IMR-90 (cell line): ENCODE results near the gene APCDD1. TPM values are rescaled to one million over a fixed set of nuclear protein-coding genes. Genes with fewer than 3 reads are reported as not detected.

ENCODE experiments used
- ATAC-seq: fragments of 200-7000 bp; cut with Tn5 transposase; 2 replicates; pipeline ENCODE4 v1.9.1; 2020; ENCODE audit warnings: low read depth, mild to moderate bottlenecking, moderate library complexity
- BruUV-seq: library from RNA; stranded (reverse); fragments of 400-500 nt; replicated peaks from 2 replicates; lab custom pipeline; 2021; lab: Mats Ljungman, UMichigan
- CTCF ChIA-PET: fragments of 300-600 bp; formaldehyde crosslinking; extraction: SDS; loops from one replicate; lab custom pipeline; 2021; ENCODE audit warnings: antibody characterized with exemption; lab: Yijun Ruan, JAX
- POLR2A ChIA-PET: fragments of 300-600 bp; sonication (Branson Sonifier 250); formaldehyde crosslinking; loops from one replicate; lab custom pipeline; 2022; ENCODE audit warnings: antibody characterized with exemption; ENCODE audit not compliant: unreplicated experiment; lab: Charles Lee
- DNase-seq: peaks from one replicate; pipeline ENCODE4 v3.0.0; 2013
- H2AFZ ChIP-seq: replicated peaks from 2 replicates; pipeline ENCODE3; 2013; ENCODE audit warnings: low read length, mild to moderate bottlenecking; ENCODE audit not compliant: poor library complexity
- H2AK5ac ChIP-seq: 2 replicates; pipeline ENCODE4 v1.6.1; 2013; ENCODE audit warnings: low read depth, low read length, inconsistent platforms
- H2AK9ac ChIP-seq: replicated peaks from 2 replicates; pipeline ENCODE3; 2013; ENCODE audit warnings: mild to moderate bottlenecking, low read depth, low read length, moderate library complexity; ENCODE audit not compliant: poor library complexity
- H2BK120ac ChIP-seq: 2 replicates; pipeline ENCODE4 v1.6.1; 2013; ENCODE audit warnings: low read depth, low read length, inconsistent platforms
- H2BK15ac ChIP-seq: 3 replicates; pipeline ENCODE4 v1.6.1; 2013; ENCODE audit warnings: low read depth, low read length, inconsistent platforms
- H2BK20ac ChIP-seq: 2 replicates; pipeline ENCODE4 v1.6.1; 2013; ENCODE audit warnings: low read depth, mild to moderate bottlenecking, inconsistent platforms, low read length, moderate library complexity
- H2BK5ac ChIP-seq: 2 replicates; pipeline ENCODE4 v1.6.1; 2013; ENCODE audit warnings: mild to moderate bottlenecking, low read depth, low read length, inconsistent platforms; ENCODE audit not compliant: poor library complexity, severe bottlenecking
- H3K14ac ChIP-seq: replicated peaks from 2 replicates; pipeline ENCODE4 v1.6.1; 2013; ENCODE audit warnings: low read depth, low read length, inconsistent platforms
- H3K18ac ChIP-seq: 2 replicates; pipeline ENCODE4 v1.6.1; 2013; ENCODE audit warnings: low read depth, low read length, control low read depth
- H3K23ac ChIP-seq: 2 replicates; pipeline ENCODE4 v1.6.1; 2013; ENCODE audit warnings: low read depth, low read length, inconsistent platforms
- H3K27ac ChIP-seq: 2 replicates; pipeline ENCODE4 v1.5.1; 2013; ENCODE audit warnings: mild to moderate bottlenecking, control low read depth, low read length; ENCODE audit not compliant: insufficient read depth
- H3K27me3 ChIP-seq: 2 replicates; pipeline ENCODE4 v1.6.1; 2013; ENCODE audit warnings: low read length; ENCODE audit not compliant: control insufficient read depth, insufficient read depth
- H3K36me3 ChIP-seq: 2 replicates; pipeline ENCODE4 v1.6.1; 2013; ENCODE audit warnings: low read length, mixed read lengths; ENCODE audit not compliant: control insufficient read depth, insufficient read depth
- H3K4ac ChIP-seq: 2 replicates; pipeline ENCODE4 v1.6.1; 2013; ENCODE audit warnings: low read depth, low read length, inconsistent platforms
- H3K4me1 ChIP-seq: 2 replicates; pipeline ENCODE4 v1.6.1; 2013; ENCODE audit warnings: low read length, mixed read lengths; ENCODE audit not compliant: control insufficient read depth, insufficient read depth
- H3K4me2 ChIP-seq: 2 replicates; pipeline ENCODE4 v1.6.1; 2013; ENCODE audit warnings: low read depth, mild to moderate bottlenecking, control low read depth, low read length, moderate library complexity
- H3K4me3 ChIP-seq: 2 replicates; pipeline ENCODE4 v1.5.1; 2013; ENCODE audit warnings: low read depth, mild to moderate bottlenecking, control low read depth, low read length, moderate library complexity; ENCODE audit not compliant: insufficient read depth
- H3K56ac ChIP-seq: 2 replicates; pipeline ENCODE4 v1.6.1; 2013; ENCODE audit warnings: low read length, inconsistent platforms; ENCODE audit not compliant: insufficient read depth; ENCODE audit errors: extremely low read depth
- H3K79me1 ChIP-seq, 2 experiments: 2 replicates each; pipeline ENCODE4 v1.6.1; 2013; ENCODE audit warnings: low read length in 2 of 2, inconsistent platforms in 1 of 2, low read depth in 1 of 2
- H3K9ac ChIP-seq: 2 replicates; pipeline ENCODE4 v1.6.1; 2013; ENCODE audit warnings: low read depth, low read length, control low read depth
- H3K9me1 ChIP-seq: 2 replicates; pipeline ENCODE4 v1.6.1; 2013; ENCODE audit warnings: low read length, inconsistent platforms; ENCODE audit not compliant: insufficient read depth
- H3K9me3 ChIP-seq: 2 replicates; pipeline ENCODE4 v1.6.1; 2013; ENCODE audit warnings: low read length; ENCODE audit not compliant: control insufficient read depth, insufficient read depth
- H4K20me1 ChIP-seq: 2 replicates; pipeline ENCODE4 v1.6.1; 2013; ENCODE audit warnings: low read length, inconsistent platforms; ENCODE audit not compliant: insufficient read depth
- H4K5ac ChIP-seq: 2 replicates; pipeline ENCODE4 v1.6.1; 2013; ENCODE audit warnings: mild to moderate bottlenecking, low read depth, low read length, control low read depth
- H4K8ac ChIP-seq, 2 experiments: 2 replicates each; pipeline ENCODE4 v1.6.1; 2013; ENCODE audit warnings: low read depth in 2 of 2, low read length in 2 of 2, control low read depth in 1 of 2, inconsistent platforms in 1 of 2
- H4K91ac ChIP-seq: 2 replicates; pipeline ENCODE4 v1.6.1; 2013; ENCODE audit warnings: low read depth, low read length, inconsistent platforms; ENCODE audit not compliant: insufficient read depth
- BHLHE40 ChIP-seq: fragments of 150-350 bp; IDR thresholded peaks from 2 replicates; pipeline ENCODE4 v1.6.1; 2016; ENCODE audit warnings: mild to moderate bottlenecking, low read depth, low read length
- CEBPB ChIP-seq: IDR thresholded peaks from 2 replicates; pipeline ENCODE4 v1.6.1; 2012; ENCODE audit warnings: low read depth, low read length, improper control_type of control experiment
- CHD1 ChIP-seq: IDR thresholded peaks from 2 replicates; pipeline ENCODE4 v1.6.1; 2012; ENCODE audit warnings: low read depth, low read length, improper control_type of control experiment
- CTCF ChIP-seq: conservative IDR thresholded peaks from 2 replicates; pipeline ENCODE4 v1.5.1; 2012; ENCODE audit warnings: mild to moderate bottlenecking, low read depth, low read length, improper control_type of control experiment
- ELK1 ChIP-seq: fragments of 150-350 bp; IDR thresholded peaks from 2 replicates; pipeline ENCODE4 v1.6.1; 2016; ENCODE audit warnings: low read depth, mild to moderate bottlenecking, low read length, moderate library complexity, borderline replicate concordance
- FOS ChIP-seq: fragments of 150-350 bp; IDR thresholded peaks from 2 replicates; pipeline ENCODE4 v1.6.1; 2016; ENCODE audit warnings: low read depth, low read length
- MAFK ChIP-seq: IDR thresholded peaks from 2 replicates; pipeline ENCODE4 v1.6.1; 2012; ENCODE audit warnings: low read depth, low read length, improper control_type of control experiment
- MAZ ChIP-seq: IDR thresholded peaks from 2 replicates; pipeline ENCODE4 v1.6.1; 2012; ENCODE audit warnings: low read depth, mild to moderate bottlenecking, low read length, improper control_type of control experiment, moderate library complexity, borderline replicate concordance
- MXI1 ChIP-seq: IDR thresholded peaks from 2 replicates; pipeline ENCODE4 v1.6.1; 2012; ENCODE audit warnings: low read depth, mild to moderate bottlenecking, low read length, moderate library complexity, borderline replicate concordance
- NFE2L2 ChIP-seq: fragments of 150-350 bp; IDR thresholded peaks from 2 replicates; pipeline ENCODE4 v1.6.1; 2016; ENCODE audit warnings: low read depth, mild to moderate bottlenecking, low read length
- POLR2A ChIP-seq: IDR thresholded peaks from 2 replicates; pipeline ENCODE4 v1.6.1; 2012; ENCODE audit warnings: mild to moderate bottlenecking, low read depth, low read length
- RAD21 ChIP-seq: IDR thresholded peaks from 2 replicates; pipeline ENCODE4 v1.6.1; 2012; ENCODE audit warnings: low read length, improper control_type of control experiment
- RCOR1 ChIP-seq: IDR thresholded peaks from 2 replicates; pipeline ENCODE4 v1.6.1; 2012; ENCODE audit warnings: mild to moderate bottlenecking, low read length, improper control_type of control experiment; ENCODE audit not compliant: insufficient replicate concordance
- RFX5 ChIP-seq: IDR thresholded peaks from 2 replicates; pipeline ENCODE4 v1.8.0; 2012; ENCODE audit warnings: low read depth, mild to moderate bottlenecking, low read length, moderate library complexity
- SMC3 ChIP-seq: fragments of 150-350 bp; IDR thresholded peaks from 2 replicates; pipeline ENCODE4 v1.6.1; 2016; ENCODE audit warnings: low read depth, mild to moderate bottlenecking, antibody characterized with exemption, low read length, moderate library complexity
- USF2 ChIP-seq: fragments of 150-350 bp; IDR thresholded peaks from 2 replicates; pipeline ENCODE4 v1.6.1; 2017; ENCODE audit warnings: mild to moderate bottlenecking, antibody characterized with exemption, low read length, low read depth
- WGBS, 2 experiments: methylation state at CpG; one replicate each; pipeline versions ENCODE4 v1.1.5 to v1.1.7; 2013; ENCODE audit warnings: missing lambda C conversion rate in 2 of 2; ENCODE audit not compliant: insufficient read length in 1 of 2; ENCODE audit errors: extremely low coverage in 2 of 2; 5-methylcytosine and 5-hydroxymethylcytosine counted together
- dilution Hi-C: fragments of 300-500 bp; cut with HindIII; formaldehyde crosslinking; loops from one replicate; pipeline ENCODE4 v1.14.3; 2018; ENCODE audit warnings: low sequenced_read_pairs; ENCODE audit not compliant: unreplicated experiment
- in situ Hi-C: fragments of 300-500 bp; cut with MboI; formaldehyde crosslinking; loops from 3 replicates; pipeline ENCODE4 v1.14.3; 2019; ENCODE audit warnings: low sequenced_read_pairs, inconsistent platforms, mixed read lengths
- intact Hi-C: fragments of 100-400 bp; cut with micrococcal nuclease; formaldehyde crosslinking; loops from 2 replicates; pipeline ENCODE4 v1.10.0; 2022
- polyA plus RNA-seq, 3 experiments: library from polyadenylated mRNA; depleted of rRNA; stranded (reverse); fragments of >200 nt; gene quantifications; 2 replicates each; pipeline ENCODE4 v1.2.3, GENCODE V29; 2012; ENCODE audit warnings: low replicate concordance in 1 of 3
- total RNA-seq: library from RNA; depleted of rRNA; stranded (reverse); fragments of >200 nt; gene quantifications from 2 replicates; pipeline ENCODE4 v1.2.3, GENCODE V29; 2012

Gene APCDD1
- total and polyA plus RNA-seq, 2 of the 4 experiments (the other 2 are of a cell fraction): 1.1 to 2.2 TPM

- BruUV-seq: no TSS peak
- H4K5ac ChIP-seq: no peak overlapping the region
- intact Hi-C loops: loop anchor here (10.0 kb wide), 2 partner anchors 141 to 281 kb away; no protein-coding TSS in a partner anchor
- H2BK20ac ChIP-seq: no peak overlapping the region
- H3K4me1 ChIP-seq: peaks cover 5% of the 10 kb centered on the region; the same call in 1 of the 2 replicates
- no peak overlapping the region for H2AK9ac ChIP-seq
- H3K27ac ChIP-seq: no peak overlapping the region
- no peak overlapping the region for H3K4ac ChIP-seq
- peaks cover 17% of the 10 kb centered on the region for H3K27me3 ChIP-seq
- peaks cover 3% of the 10 kb centered on the region for H3K9me3 ChIP-seq
- no peak overlapping the region for H3K9ac ChIP-seq
- no peaks in the 10 kb centered on the region for H3K36me3 ChIP-seq
- no peaks in the 10 kb centered on the region for H3K79me1 ChIP-seq
- H2BK5ac ChIP-seq: no peak overlapping the region
- no peak overlapping the region for H2AFZ ChIP-seq
- H3K4me3 ChIP-seq: no peak overlapping the region
- no peak overlapping the region for H3K14ac ChIP-seq
- H2BK120ac ChIP-seq: no peak overlapping the region; the same call in 1 of the 2 replicates
- ChIA-PET CTCF (interaction anchor here (0.9 kb wide), 1 partner anchor 373 kb away, joined by 3 read pairs; no protein-coding TSS in a partner anchor), POLR2A (no interaction called here)
- peaks cover 4% of the 10 kb centered on the region; the same call in 1 of the 2 replicates for H3K9me1 ChIP-seq
- H2AK5ac ChIP-seq: no peak overlapping the region
- no peak overlapping the region for H2BK15ac ChIP-seq
- ATAC-seq (no peak), DNase-seq (no peak)
- no CpG with 5 or more reads among the region's 2 CpGs for WGBS, 2 experiments
- H4K8ac ChIP-seq: no peak overlapping the region
- in situ Hi-C loops: no loop called here
- H3K23ac ChIP-seq: no peak overlapping the region
- no peaks in the 10 kb centered on the region for H4K20me1 ChIP-seq
- no peak overlapping the region for H3K56ac ChIP-seq
- no peak for TF ChIP-seq CHD1
- TF ChIP-seq BHLHE40: no peak
- no peak for TF ChIP-seq NFE2L2
- no peak for TF ChIP-seq CTCF
- no peak for TF ChIP-seq MAFK
- no peak for TF ChIP-seq MAZ
- no peak for TF ChIP-seq POLR2A
- no peak for TF ChIP-seq RCOR1
- TF ChIP-seq ELK1: no peak
- no peak for TF ChIP-seq MXI1
- no peak for TF ChIP-seq SMC3
- no peak for TF ChIP-seq RAD21
- TF ChIP-seq FOS: no peak
- TF ChIP-seq CEBPB: no peak
- no peak for TF ChIP-seq USF2
- no peak for TF ChIP-seq RFX5
- no peak overlapping the region for H3K18ac ChIP-seq
- H4K91ac ChIP-seq: no peak overlapping the region
- no peak overlapping the region for H3K4me2 ChIP-seq
- dilution Hi-C loops: loop anchor here (25.0 kb wide), 1 partner anchor 529 kb away; no protein-coding TSS in a partner anchor
These were observed 61.6 kb downstream of the APCDD1 start for GRCh38 chr18:10516078-10516477.
